GM19467 (cell line): ENCODE results near the gene ALG1L2.
A peak's percentile ranks its signal among the peaks of the same experiment; 100 is the strongest.
"Not testable (repeated sequence)": the region's sequence is repeated elsewhere in the genome, so short reads cannot be mapped to it uniquely, and the experiment has no call there.

Source experiments
- ATAC-seq: cut with Tn5 transposase; IDR thresholded peaks from one replicate; pipeline ENCODE4 v1.9.1; 2021; ENCODE audit warnings: mild to moderate bottlenecking, moderate library complexity; ENCODE audit not compliant: unreplicated experiment

Gene ALG1L2

GRCh38 chr3:130093741-130094391 lies 12.2 kb downstream of the ALG1L2 start:
- peak; percentile 71 for ATAC-seq

GRCh38 chr3:130094491-130094941 lies 12.9 kb downstream of the ALG1L2 start:
- ATAC-seq = not testable (repeated sequence)

GRCh38 chr3:130095858-130096257 lies 14.2 kb downstream of the ALG1L2 start:
- ATAC-seq = not testable (repeated sequence)

- ATAC-seq = not testable (repeated sequence)
Measured at GRCh38 chr3:130097096-130097495, 15.5 kb downstream of the ALG1L2 start.

- not testable (repeated sequence) for ATAC-seq
Measured at GRCh38 chr3:130097690-130098638, 16.3 kb downstream of the ALG1L2 start.

GRCh38 chr3:130098639-130099385 lies 17.2 kb downstream of the ALG1L2 start:
- ATAC-seq = not testable (repeated sequence)

- not testable (repeated sequence) for ATAC-seq
Measured at GRCh38 chr3:130102545-130102944, 20.9 kb downstream of the ALG1L2 start.

GRCh38 chr3:130104191-130104590 lies 22.6 kb downstream of the ALG1L2 start:
- ATAC-seq = not testable (repeated sequence)

GRCh38 chr3:130107333-130107995 lies 25.8 kb downstream of the ALG1L2 start:
- ATAC-seq = not testable (repeated sequence)

- ATAC-seq = not testable (repeated sequence)
Measured at GRCh38 chr3:130108836-130109585, 27.4 kb downstream of the ALG1L2 start.

GRCh38 chr3:130110386-130111169 lies 28.9 kb downstream of the ALG1L2 start:
- ATAC-seq = not testable (repeated sequence)

- peak; percentile 100 for ATAC-seq
Measured at GRCh38 chr3:130111185-130111864, 29.7 kb downstream of the ALG1L2 start.

- ATAC-seq = peak; percentile 43
Measured at GRCh38 chr3:130111865-130112747, 30.5 kb downstream of the ALG1L2 start.

- not testable (repeated sequence) for ATAC-seq
Measured at GRCh38 chr3:130112748-130113073, 31.1 kb downstream of the ALG1L2 start.

GRCh38 chr3:130115400-130115799 lies 33.8 kb downstream of the ALG1L2 start:
- not testable (repeated sequence) for ATAC-seq

- no peak for ATAC-seq
Measured at GRCh38 chr3:130117933-130118332, 36.3 kb downstream of the ALG1L2 start.

GRCh38 chr3:130119824-130120223 lies 38.2 kb downstream of the ALG1L2 start:
- ATAC-seq = not testable (repeated sequence)
